ENCODE results near the gene RAB19. TPM values are rescaled to one million over a fixed set of nuclear protein-coding genes. Genes with fewer than 3 reads are reported as not detected.

RAB19 gene
- total and polyA plus RNA-seq, 2 of the 13 experiments (the other 11 are each of a cell fraction or from before 2014, with no cell fraction given) = 0.31 TPM; not detected in 1

DNA sequence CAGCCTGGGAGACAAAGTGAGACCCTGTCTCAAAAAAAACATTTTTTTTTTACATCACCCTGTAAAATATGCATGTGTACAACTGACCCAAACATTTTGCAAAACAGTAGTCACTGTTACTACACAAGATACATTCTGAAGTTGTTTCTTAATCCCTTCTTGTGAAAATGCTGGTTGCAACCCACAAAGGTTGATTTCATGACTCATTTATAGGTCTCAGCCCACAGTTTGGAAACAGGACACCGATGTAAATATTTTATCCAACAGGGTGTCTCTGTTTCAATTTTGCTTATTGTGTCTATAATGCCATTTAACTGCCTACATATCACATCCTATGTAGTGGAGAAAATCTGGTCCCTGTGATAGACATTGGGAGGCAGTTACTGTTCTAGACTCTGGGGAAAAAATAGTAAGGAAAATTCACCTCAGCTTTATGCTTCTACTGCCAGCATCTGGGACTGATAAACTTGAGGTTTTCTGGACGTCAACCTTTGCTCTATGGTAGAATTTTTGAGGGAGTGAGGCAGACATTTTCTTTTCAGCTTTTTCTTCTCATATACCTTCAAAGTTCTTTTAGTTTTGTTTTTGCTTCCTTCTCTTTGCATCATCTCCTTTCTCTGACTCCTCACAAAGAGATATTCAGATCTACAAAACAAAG lies 1.6 kb upstream of the RAB19 start:
- no peaks in the 10 kb centered on the region for H4K20me1 ChIP-seq (ENCODE audit: insufficient read depth, low read length)
- peaks cover 7% of the 10 kb centered on the region for H3K79me2 ChIP-seq (ENCODE audit: insufficient read depth, low read length)
- H3K4me3 ChIP-seq (replicated peaks in 1 of 3; ENCODE audit: insufficient read depth in 1 of 3, low read depth in 2 of 3, low read length in 3 of 3) = no peak overlapping the region
- BruUV-seq (replicated peaks) = no TSS peak
- H3K36me3 ChIP-seq (replicated peaks in 1 of 2; ENCODE audit: control insufficient read depth in 1 of 2, insufficient read depth in 2 of 2, low read length in 2 of 2) = no peaks in the 10 kb centered on the region
- no peaks in the 10 kb centered on the region; a peak in 1 of 5 replicates for H3K27me3 ChIP-seq (ENCODE audit: control insufficient read depth in 1 of 2, insufficient read depth in 2 of 2, low read length in 2 of 2)
- no peaks in the 10 kb centered on the region for H3K9me3 ChIP-seq (ENCODE audit: low read length)
- no peak overlapping the region for H2AFZ ChIP-seq (ENCODE audit: low read length)
- in situ Hi-C loops (cut with HindIII; ENCODE audit: extremely low pct_ligation_motif_present, low pct_unique_long_range_greater_than_20kb) = no loop called here
- H3K4me1 ChIP-seq (ENCODE audit: insufficient read depth, low read length) = peaks cover 15% of the 10 kb centered on the region; the same call in 1 of the 2 replicates
- H3K4me2 ChIP-seq (ENCODE audit: low read depth, low read length) = no peak overlapping the region
- ChIA-PET POLR2A (no interaction called here), CTCF (ENCODE audit: low intra/inter-chr PET ratio, low total read pairs) (no interaction called here)
- intact Hi-C loops (cut with micrococcal nuclease; ENCODE audit: unreplicated experiment) = no loop called here
- no peak overlapping the region for H3K9ac ChIP-seq (ENCODE audit: insufficient read depth, low read depth, low read length)
- ATAC-seq (no peak), FAIRE-seq (no peak), DNase-seq (ENCODE audit: low spot score) (no peak)
- H3K27ac ChIP-seq (ENCODE audit: extremely low read length, insufficient read depth, low read length) = no peak overlapping the region
- 13% methylated on average over 2 of the region's 2 CpGs for WGBS (ENCODE audit: low lambda C conversion rate)
- TF ChIP-seq ZNF605 (CRISPR knock-in tag; IDR thresholded peaks at IDR 0.05) (no peak), HHEX (CRISPR knock-in tag; IDR thresholded peaks at IDR 0.05) (no peak), EED (CRISPR knock-in tag; IDR thresholded peaks at IDR 0.05) (no peak), ZNF34 (CRISPR knock-in tag; IDR thresholded peaks at IDR 0.05; ENCODE audit: borderline replicate concordance) (no peak), YY1 (IDR thresholded peaks at IDR 0.05; ENCODE audit: insufficient read depth, insufficient replicate concordance, low read depth, low read length) (no peak), ZNF816 (CRISPR knock-in tag; IDR thresholded peaks at IDR 0.05; ENCODE audit: borderline replicate concordance) (no peak), KAT8 (CRISPR knock-in tag; IDR thresholded peaks at IDR 0.05) (no peak), ZNF703 (CRISPR knock-in tag; IDR thresholded peaks at IDR 0.05; ENCODE audit: borderline replicate concordance) (no peak), ZNF337 (CRISPR knock-in tag; IDR thresholded peaks at IDR 0.05; ENCODE audit: borderline replicate concordance, low read depth) (no peak), CBX1 (IDR thresholded peaks at IDR 0.05; ENCODE audit: low read depth) (no peak), NFRKB (IDR thresholded peaks at IDR 0.05) (no peak), RBM39 (IDR thresholded peaks at IDR 0.05; ENCODE audit: low read depth, low read length, poor library complexity, severe bottlenecking) (no peak)
- TF ChIP-seq, protein P1, sequence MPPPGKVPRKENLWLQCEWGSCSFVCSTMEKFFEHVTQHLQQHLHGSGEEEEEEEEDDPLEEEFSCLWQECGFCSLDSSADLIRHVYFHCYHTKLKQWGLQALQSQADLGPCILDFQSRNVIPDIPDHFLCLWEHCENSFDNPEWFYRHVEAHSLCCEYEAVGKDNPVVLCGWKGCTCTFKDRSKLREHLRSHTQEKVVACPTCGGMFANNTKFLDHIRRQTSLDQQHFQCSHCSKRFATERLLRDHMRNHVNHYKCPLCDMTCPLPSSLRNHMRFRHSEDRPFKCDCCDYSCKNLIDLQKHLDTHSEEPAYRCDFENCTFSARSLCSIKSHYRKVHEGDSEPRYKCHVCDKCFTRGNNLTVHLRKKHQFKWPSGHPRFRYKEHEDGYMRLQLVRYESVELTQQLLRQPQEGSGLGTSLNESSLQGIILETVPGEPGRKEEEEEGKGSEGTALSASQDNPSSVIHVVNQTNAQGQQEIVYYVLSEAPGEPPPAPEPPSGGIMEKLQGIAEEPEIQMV (CRISPR knock-in tag; IDR thresholded peaks at IDR 0.05; ENCODE audit: low read depth) = no peak
- TF ChIP-seq, protein P2, sequence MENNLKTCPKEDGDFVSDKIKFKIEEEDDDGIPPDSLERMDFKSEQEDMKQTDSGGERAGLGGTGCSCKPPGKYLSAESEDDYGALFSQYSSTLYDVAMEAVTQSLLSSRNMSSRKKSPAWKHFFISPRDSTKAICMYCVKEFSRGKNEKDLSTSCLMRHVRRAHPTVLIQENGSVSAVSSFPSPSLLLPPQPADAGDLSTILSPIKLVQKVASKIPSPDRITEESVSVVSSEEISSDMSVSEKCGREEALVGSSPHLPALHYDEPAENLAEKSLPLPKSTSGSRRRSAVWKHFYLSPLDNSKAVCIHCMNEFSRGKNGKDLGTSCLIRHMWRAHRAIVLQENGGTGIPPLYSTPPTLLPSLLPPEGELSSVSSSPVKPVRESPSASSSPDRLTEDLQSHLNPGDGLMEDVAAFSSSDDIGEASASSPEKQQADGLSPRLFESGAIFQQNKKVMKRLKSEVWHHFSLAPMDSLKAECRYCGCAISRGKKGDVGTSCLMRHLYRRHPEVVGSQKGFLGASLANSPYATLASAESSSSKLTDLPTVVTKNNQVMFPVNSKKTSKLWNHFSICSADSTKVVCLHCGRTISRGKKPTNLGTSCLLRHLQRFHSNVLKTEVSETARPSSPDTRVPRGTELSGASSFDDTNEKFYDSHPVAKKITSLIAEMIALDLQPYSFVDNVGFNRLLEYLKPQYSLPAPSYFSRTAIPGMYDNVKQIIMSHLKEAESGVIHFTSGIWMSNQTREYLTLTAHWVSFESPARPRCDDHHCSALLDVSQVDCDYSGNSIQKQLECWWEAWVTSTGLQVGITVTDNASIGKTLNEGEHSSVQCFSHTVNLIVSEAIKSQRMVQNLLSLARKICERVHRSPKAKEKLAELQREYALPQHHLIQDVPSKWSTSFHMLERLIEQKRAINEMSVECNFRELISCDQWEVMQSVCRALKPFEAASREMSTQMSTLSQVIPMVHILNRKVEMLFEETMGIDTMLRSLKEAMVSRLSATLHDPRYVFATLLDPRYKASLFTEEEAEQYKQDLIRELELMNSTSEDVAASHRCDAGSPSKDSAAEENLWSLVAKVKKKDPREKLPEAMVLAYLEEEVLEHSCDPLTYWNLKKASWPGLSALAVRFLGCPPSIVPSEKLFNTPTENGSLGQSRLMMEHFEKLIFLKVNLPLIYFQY (CRISPR knock-in tag; IDR thresholded peaks at IDR 0.05; ENCODE audit: borderline replicate concordance) = no peak
- TF ChIP-seq, protein P3, sequence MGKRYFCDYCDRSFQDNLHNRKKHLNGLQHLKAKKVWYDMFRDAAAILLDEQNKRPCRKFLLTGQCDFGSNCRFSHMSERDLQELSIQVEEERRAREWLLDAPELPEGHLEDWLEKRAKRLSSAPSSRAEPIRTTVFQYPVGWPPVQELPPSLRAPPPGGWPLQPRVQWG (CRISPR knock-in tag; IDR thresholded peaks at IDR 0.05; ENCODE audit: borderline replicate concordance, low read depth) = no peak
- TF ChIP-seq, protein P4, sequence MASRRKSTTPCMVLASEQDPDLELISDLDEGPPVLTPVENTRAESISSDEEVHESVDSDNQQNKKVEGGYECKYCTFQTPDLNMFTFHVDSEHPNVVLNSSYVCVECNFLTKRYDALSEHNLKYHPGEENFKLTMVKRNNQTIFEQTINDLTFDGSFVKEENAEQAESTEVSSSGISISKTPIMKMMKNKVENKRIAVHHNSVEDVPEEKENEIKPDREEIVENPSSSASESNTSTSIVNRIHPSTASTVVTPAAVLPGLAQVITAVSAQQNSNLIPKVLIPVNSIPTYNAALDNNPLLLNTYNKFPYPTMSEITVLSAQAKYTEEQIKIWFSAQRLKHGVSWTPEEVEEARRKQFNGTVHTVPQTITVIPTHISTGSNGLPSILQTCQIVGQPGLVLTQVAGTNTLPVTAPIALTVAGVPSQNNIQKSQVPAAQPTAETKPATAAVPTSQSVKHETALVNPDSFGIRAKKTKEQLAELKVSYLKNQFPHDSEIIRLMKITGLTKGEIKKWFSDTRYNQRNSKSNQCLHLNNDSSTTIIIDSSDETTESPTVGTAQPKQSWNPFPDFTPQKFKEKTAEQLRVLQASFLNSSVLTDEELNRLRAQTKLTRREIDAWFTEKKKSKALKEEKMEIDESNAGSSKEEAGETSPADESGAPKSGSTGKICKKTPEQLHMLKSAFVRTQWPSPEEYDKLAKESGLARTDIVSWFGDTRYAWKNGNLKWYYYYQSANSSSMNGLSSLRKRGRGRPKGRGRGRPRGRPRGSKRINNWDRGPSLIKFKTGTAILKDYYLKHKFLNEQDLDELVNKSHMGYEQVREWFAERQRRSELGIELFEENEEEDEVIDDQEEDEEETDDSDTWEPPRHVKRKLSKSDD (CRISPR knock-in tag; IDR thresholded peaks at IDR 0.05; ENCODE audit: low read depth) = no peak

Measured in HepG2 (cell line).